ENCODE data around the gene HOXA3. TPM values are rescaled to one million over a fixed set of nuclear protein-coding genes. Genes with fewer than 3 reads are reported as not detected.

HOXA3 gene
- total RNA-seq, 3 donors from 2014 or later: 4.5 to 6.4 (median 4.6) TPM

GRCh38 chr7:27098578-27099451 is 53.6 kb downstream of the HOXA3 start:
- Histone ChIP-seq H3K27ac (peak overlapping the region; percentile 98 to 99), H3K36me3 (no peaks in the 10 kb centered on the region), H3K4me1 (peaks cover 0 to 3% of the 10 kb centered on the region in 2 donors), H3K9me3 (no peaks in the 10 kb centered on the region), H3K4me3 (peak overlapping the region; percentile 40 to 99 (median 83)), H3K27me3 (no peaks in the 10 kb centered on the region)
- DNase-seq (ENCODE audit: low spot score in 2 of 2): no peak
- intact Hi-C loops (cut with DNase I; ENCODE audit: low total_unique reads): loop anchor here (5.0 kb wide), 2 partner anchors 43 to 608 kb away; partner anchors contain the start of gene HOXA5
- no peak for TF ChIP-seq POLR2A (IDR thresholded peaks at IDR 0.05)
- TF ChIP-seq CTCF (IDR thresholded peaks at IDR 0.05): no peak
- peak in 2 of 3 donors; percentile 21 to 44 for TF ChIP-seq POLR2AphosphoS5 (IDR thresholded peaks at IDR 0.05)

- Histone ChIP-seq H3K9me3 (no peaks in the 10 kb centered on the region), H3K27ac (peak overlapping the region; percentile 98 to 99), H3K4me3 (peak overlapping the region; percentile 83 to 99 (median 84)), H3K27me3 (no peaks in the 10 kb centered on the region), H3K4me1 (peaks cover 0 to 3% of the 10 kb centered on the region in 2 donors), H3K36me3 (no peaks in the 10 kb centered on the region)
- TF ChIP-seq POLR2A (IDR thresholded peaks at IDR 0.05): no peak
- DNase-seq (ENCODE audit: low spot score in 2 of 2): no peak
- intact Hi-C loops (cut with DNase I; ENCODE audit: low total_unique reads): loop anchor here (5.0 kb wide), 2 partner anchors 44 to 609 kb away; partner anchors contain the start of gene HOXA5
Measured at GRCh38 chr7:27097686-27098577, 54.5 kb downstream of the HOXA3 start.

GRCh38 chr7:27096768-27097514 is 55.4 kb downstream of the HOXA3 start:
- Histone ChIP-seq H3K4me1 (peaks cover 0 to 3% of the 10 kb centered on the region in 2 donors), H3K9me3 (no peaks in the 10 kb centered on the region), H3K27ac (peak overlapping the region; percentile 98 to 99), H3K27me3 (no peaks in the 10 kb centered on the region), H3K4me3 (peak overlapping the region; percentile 83 to 99 (median 84)), H3K36me3 (no peaks in the 10 kb centered on the region)
- intact Hi-C loops (cut with DNase I; ENCODE audit: low total_unique reads): loop anchor here (5.0 kb wide), 2 partner anchors 45 to 610 kb away; partner anchors contain the start of gene HOXA5
- TF ChIP-seq POLR2AphosphoS5 (IDR thresholded peaks at IDR 0.05) (peak in 1 of 3 donors; percentile 43), POLR2A (IDR thresholded peaks at IDR 0.05) (no peak), CTCF (IDR thresholded peaks at IDR 0.05) (no peak)
- DNase-seq (ENCODE audit: low spot score in 2 of 2): no peak

GRCh38 chr7:27095897-27096767 is 56.3 kb downstream of the HOXA3 start, which contains the start of gene HOXA1:
HOXA1 (minus strand) TSS chr7:27096000; CDS start chr7:27095912, 88 bp downstream.
- Histone ChIP-seq H3K4me1 (peaks cover 0 to 3% of the 10 kb centered on the region in 2 donors), H3K27ac (peak within 1 kb of the TSS; percentile 98 to 99), H3K9me3 (no peaks in the 10 kb centered on the region), H3K27me3 (no peaks in the 10 kb centered on the region), H3K36me3 (no peaks in the 10 kb centered on the region), H3K4me3 (peak within 1 kb of the TSS; percentile 83 to 99 (median 84))
- intact Hi-C loops (cut with DNase I; ENCODE audit: low total_unique reads): loop anchor here (5.0 kb wide), 2 partner anchors 46 to 611 kb away; partner anchors contain the start of gene HOXA5
- peak; percentile 63 to 87 for DNase-seq (ENCODE audit: low spot score in 2 of 2)
- peak; percentile 56 for TF ChIP-seq POLR2A (IDR thresholded peaks at IDR 0.05)
- TF ChIP-seq CTCF (IDR thresholded peaks at IDR 0.05): no peak
- peak in 2 of 3 donors; percentile 56 to 75 for TF ChIP-seq POLR2AphosphoS5 (IDR thresholded peaks at IDR 0.05)

Measured in breast epithelium (tissue), 4 donors.